AG04449 (cell line): ENCODE data around the gene ARID4B.
"Not testable (repeated sequence)": the region's sequence is repeated elsewhere in the genome, so short reads cannot be mapped to it uniquely, and the experiment has no call there.

ENCODE experiments used
- CTCF ChIA-PET: fragments of 350-600 bp; formaldehyde crosslinking; extraction: SDS; loops from one replicate; lab custom pipeline; 2021; ENCODE audit warnings: antibody characterized with exemption; lab: Yijun Ruan, JAX
- POLR2A ChIA-PET: fragments of 400-600, 350-600 bp; formaldehyde crosslinking; extraction: SDS; loops from one replicate; lab custom pipeline; 2020; ENCODE audit warnings: antibody characterized with exemption, inconsistent platforms; lab: Yijun Ruan, JAX
- DNase-seq: peaks from one replicate; pipeline ENCODE4 v3.0.0-alpha.2; 2010; ENCODE audit warnings: low read depth, low spot score
- H3K4me3 ChIP-seq: 2 replicates; pipeline ENCODE4 v1.5.1; 2011; ENCODE audit warnings: low read depth, mild to moderate bottlenecking, control low read depth, low read length
- TF ChIP-seq, protein P1 (sequence below): IDR thresholded peaks from one replicate; pipeline ENCODE4 v1.5.1; 2011; ENCODE audit warnings: mild to moderate bottlenecking, moderate library complexity, low read length, control low read depth, inconsistent platforms; ENCODE audit not compliant: insufficient read depth; ENCODE audit errors: missing control alignments

The ARID4B gene

GRCh38 chr1:235290740-235291502 is 37.1 kb downstream of the ARID4B start:
- H3K4me3 ChIP-seq, result no peak overlapping the region
- ChIA-PET CTCF (no interaction called here), POLR2A (no interaction called here)
- TF ChIP-seq, protein P1, sequence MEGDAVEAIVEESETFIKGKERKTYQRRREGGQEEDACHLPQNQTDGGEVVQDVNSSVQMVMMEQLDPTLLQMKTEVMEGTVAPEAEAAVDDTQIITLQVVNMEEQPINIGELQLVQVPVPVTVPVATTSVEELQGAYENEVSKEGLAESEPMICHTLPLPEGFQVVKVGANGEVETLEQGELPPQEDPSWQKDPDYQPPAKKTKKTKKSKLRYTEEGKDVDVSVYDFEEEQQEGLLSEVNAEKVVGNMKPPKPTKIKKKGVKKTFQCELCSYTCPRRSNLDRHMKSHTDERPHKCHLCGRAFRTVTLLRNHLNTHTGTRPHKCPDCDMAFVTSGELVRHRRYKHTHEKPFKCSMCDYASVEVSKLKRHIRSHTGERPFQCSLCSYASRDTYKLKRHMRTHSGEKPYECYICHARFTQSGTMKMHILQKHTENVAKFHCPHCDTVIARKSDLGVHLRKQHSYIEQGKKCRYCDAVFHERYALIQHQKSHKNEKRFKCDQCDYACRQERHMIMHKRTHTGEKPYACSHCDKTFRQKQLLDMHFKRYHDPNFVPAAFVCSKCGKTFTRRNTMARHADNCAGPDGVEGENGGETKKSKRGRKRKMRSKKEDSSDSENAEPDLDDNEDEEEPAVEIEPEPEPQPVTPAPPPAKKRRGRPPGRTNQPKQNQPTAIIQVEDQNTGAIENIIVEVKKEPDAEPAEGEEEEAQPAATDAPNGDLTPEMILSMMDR, result no peak
- DNase-seq, result no peak

DNA sequence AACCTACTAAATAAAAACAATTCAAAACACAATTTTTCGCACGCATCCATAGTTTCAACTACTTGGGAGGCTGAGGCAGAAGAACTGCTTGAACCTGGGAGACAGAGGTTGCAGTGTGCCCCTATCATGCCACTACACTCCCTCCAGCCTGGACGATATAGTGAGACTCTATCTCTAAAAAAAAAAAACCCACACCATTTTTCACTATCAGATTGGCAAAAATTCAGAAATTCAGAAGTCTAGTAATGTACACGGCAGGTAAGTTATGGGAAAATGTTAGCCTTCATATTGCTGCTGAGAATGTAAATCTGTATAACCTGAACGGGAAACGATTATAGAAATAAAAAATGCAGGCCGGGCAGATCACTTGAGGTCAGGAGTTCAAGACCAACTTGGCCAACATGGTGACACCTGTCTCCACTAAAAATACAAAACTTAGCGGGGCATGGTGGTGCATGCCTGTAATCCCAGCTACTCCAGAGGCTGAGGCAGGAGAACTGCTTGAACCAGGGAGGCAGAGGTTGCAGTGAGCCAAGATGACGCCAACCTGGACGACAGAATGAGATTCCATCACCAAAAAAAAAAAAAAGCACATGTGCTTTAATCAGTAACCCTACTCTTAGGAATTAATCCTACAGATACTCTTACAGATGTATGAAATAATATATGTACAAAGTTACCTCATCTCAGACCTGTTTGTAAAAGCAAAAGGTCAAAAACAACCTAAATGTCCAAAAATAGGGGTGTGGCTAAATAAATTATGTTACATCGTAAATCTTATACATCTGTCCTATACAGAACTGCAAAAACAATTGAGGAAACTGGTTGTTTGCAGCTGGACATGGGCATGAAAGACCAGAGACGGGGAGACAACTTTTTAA is 37.9 kb downstream of the ARID4B start:
- ChIA-PET POLR2A (no interaction called here), CTCF (no interaction called here)
- no peak overlapping the region for H3K4me3 ChIP-seq
- no peak for DNase-seq
- TF ChIP-seq, protein P1, result no peak

- no peak overlapping the region for H3K4me3 ChIP-seq
- CTCF ChIA-PET, result interaction anchor here (1.7 kb wide), 1 partner anchor 129 kb away, joined by 7 read pairs; no protein-coding TSS in a partner anchor
- POLR2A ChIA-PET, result no interaction called here
- DNase-seq, result no peak
- TF ChIP-seq, protein P1, result no peak
Measured at GRCh38 chr1:235287208-235287882, 40.6 kb downstream of the ARID4B start.

GRCh38 chr1:235286667-235287066 is 41.3 kb downstream of the ARID4B start:
- POLR2A ChIA-PET, result no interaction called here
- no peak for DNase-seq
- CTCF ChIA-PET, result no interaction called here
- TF ChIP-seq, protein P1, result no peak
- no peak overlapping the region for H3K4me3 ChIP-seq

- ChIA-PET CTCF (interaction anchor here (0.9 kb wide), 1 partner anchor 23 kb away, joined by 3 read pairs; no protein-coding TSS in a partner anchor), POLR2A (interaction anchor here (0.6 kb wide), 1 partner anchor 16 kb away, joined by 3 read pairs; no protein-coding TSS in a partner anchor)
- H3K4me3 ChIP-seq, result no peak overlapping the region
- TF ChIP-seq, protein P1, result no peak
- no peak for DNase-seq
Measured at GRCh38 chr1:235284231-235284769, 43.7 kb downstream of the ARID4B start.

DNA sequence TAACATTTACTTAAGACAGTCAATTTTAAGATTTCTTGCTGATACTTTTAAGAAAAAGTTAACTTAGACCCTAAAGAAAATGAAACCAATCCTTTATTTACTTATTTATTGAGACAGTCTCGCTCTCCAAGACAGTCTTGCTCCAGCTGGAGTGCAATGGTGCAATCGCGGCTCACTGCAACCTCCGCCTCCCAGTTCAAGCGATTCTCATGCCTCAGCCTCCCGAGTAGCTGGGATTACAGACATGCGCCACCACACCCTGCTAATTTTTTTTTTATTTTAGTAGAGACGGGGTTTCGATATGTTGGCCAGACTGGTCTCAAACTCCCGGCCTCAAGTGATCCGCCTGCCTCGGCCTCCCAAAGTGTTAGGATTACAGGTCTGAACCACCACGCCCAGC is 44.3 kb downstream of the ARID4B start:
- DNase-seq, H3K4me3 ChIP-seq, CTCF ChIA-PET: not testable (repeated sequence)
- POLR2A ChIA-PET, result interaction anchor here (0.6 kb wide), 1 partner anchor 16 kb away, joined by 3 read pairs; no protein-coding TSS in a partner anchor
